HCT116 (cell line): ENCODE results near the gene GPR39. TPM values are rescaled to one million over a fixed set of nuclear protein-coding genes. Genes with fewer than 3 reads are reported as not detected.

Experiments used
- ATAC-seq: fragments of 200-7000 bp; cut with Tn5 transposase; 2 replicates; pipeline ENCODE4 v1.9.1; 2020; ENCODE audit warnings: mild to moderate bottlenecking, moderate library complexity
- BruUV-seq: library from RNA; stranded (reverse); fragments of 400-500 nt; replicated peaks from 2 replicates; lab custom pipeline; 2021; lab: Mats Ljungman, UMichigan
- CTCF ChIA-PET: fragments of 300-600 bp; sonication (Branson Sonifier 250); formaldehyde crosslinking; loops from one replicate; lab custom pipeline; 2021; ENCODE audit warnings: antibody characterized with exemption; lab: Charles Lee
- POLR2A ChIA-PET: fragments of 300-600, 350-600 bp; sonication (Branson Sonifier 250); formaldehyde crosslinking; loops from one replicate; lab custom pipeline; 2021; ENCODE audit warnings: antibody characterized with exemption; lab: Charles Lee
- RAD21 ChIA-PET, 2 experiments: fragments of 300-600 bp; sonication (Branson Sonifier 250); formaldehyde crosslinking; loops; one replicate each; lab custom pipeline; 2023; ENCODE audit warnings: low total read pairs in 2 of 2; ENCODE audit not compliant: uncharacterized antibody in 2 of 2, unreplicated experiment in 2 of 2, low non-redundant PET in 1 of 2; lab: Charles Lee
- DNase-seq: peaks from one replicate; pipeline ENCODE4 v3.0.0-alpha.2; 2010; ENCODE audit warnings: low read depth, low spot score
- H2AFZ ChIP-seq: fragments of 200-600 bp; shearing (Covaris generic), sonication (generic); 2 replicates; pipeline ENCODE4 v1.6.1; 2017; ENCODE audit warnings: low read depth, mixed run types, mixed read lengths, antibody characterized with exemption, low read length; ENCODE audit not compliant: poor library complexity, severe bottlenecking
- H3K27ac ChIP-seq: 2 replicates; pipeline ENCODE4 v1.5.1; 2012; ENCODE audit warnings: low read depth, low read length
- H3K27me3 ChIP-seq: fragments of 200-600 bp; sonication (generic); 2 replicates; pipeline ENCODE4 v1.6.1; 2016; ENCODE audit warnings: mixed run types, low read length, mixed read lengths; ENCODE audit not compliant: insufficient read depth
- H3K36me3 ChIP-seq, 2 experiments: fragments of 200-500 bp in 1 of 2; fragments of 200-600 bp in 1 of 2; sonication (Bioruptor generic) in 1 of 2; sonication (generic) in 1 of 2; 2 replicates each; pipeline versions ENCODE4 v1.5.1 to v1.6.1; 2014 to 2016; ENCODE audit warnings: low read length in 2 of 2, inconsistent platforms in 1 of 2, mixed read lengths in 1 of 2, mixed run types in 1 of 2; ENCODE audit not compliant: insufficient read depth in 2 of 2, control insufficient read depth in 1 of 2
- H3K4me1 ChIP-seq, 2 experiments: fragments of 200-600 bp in 1 of 2; sonication (generic) in 1 of 2; 2 replicates each; pipeline versions ENCODE4 v1.5.1 to v1.6.1; 2012 to 2017; ENCODE audit warnings: low read length in 2 of 2, inconsistent platforms in 1 of 2, mild to moderate bottlenecking in 1 of 2, mixed read lengths in 1 of 2, mixed run types in 1 of 2, moderate library complexity in 1 of 2; ENCODE audit not compliant: insufficient read depth in 2 of 2, control insufficient read depth in 1 of 2
- H3K4me2 ChIP-seq: fragments of 200-600 bp; sonication (generic); 2 replicates; pipeline ENCODE4 v1.6.1; 2017; ENCODE audit warnings: mixed run types, low read length, mixed read lengths
- H3K4me3 ChIP-seq, 2 experiments: fragments of 200-600 bp in 1 of 2; sonication (generic) in 1 of 2; replicated peaks in 1 of 2; 2 replicates each; pipeline ENCODE4 v1.5.1; 2011 to 2016; ENCODE audit warnings: low read length in 2 of 2, control low read depth in 1 of 2, low read depth in 1 of 2, mild to moderate bottlenecking in 1 of 2, mixed read lengths in 1 of 2, mixed run types in 1 of 2
- H3K79me2 ChIP-seq: fragments of 200-600 bp; sonication (generic); 2 replicates; pipeline ENCODE4 v1.6.1; 2017; ENCODE audit warnings: mild to moderate bottlenecking, mixed run types, low read length, moderate library complexity, mixed read lengths; ENCODE audit not compliant: insufficient read depth
- H3K9ac ChIP-seq: fragments of 200-600 bp; sonication (generic); 2 replicates; pipeline ENCODE4 v1.6.1; 2016; ENCODE audit warnings: low read length, mixed read lengths
- H3K9me2 ChIP-seq: fragments of 200-600 bp; sonication (generic), shearing (Covaris generic); 2 replicates; pipeline ENCODE4 v1.6.1; 2017; ENCODE audit warnings: mixed run types, mild to moderate bottlenecking, moderate library complexity; ENCODE audit not compliant: insufficient read depth
- H3K9me3 ChIP-seq, 2 experiments: fragments of 200-500 bp in 1 of 2; fragments of 200-600 bp in 1 of 2; sonication (Bioruptor generic) in 1 of 2; sonication (generic) in 1 of 2; 2 replicates each; pipeline ENCODE4 v1.6.1; 2014 to 2017; ENCODE audit warnings: low read length in 2 of 2, mixed read lengths in 2 of 2, inconsistent platforms in 1 of 2, low read depth in 1 of 2, mild to moderate bottlenecking in 1 of 2, mixed run types in 1 of 2, moderate library complexity in 1 of 2; ENCODE audit not compliant: control insufficient read depth in 1 of 2, insufficient read depth in 1 of 2
- H4K20me1 ChIP-seq: fragments of 200-600 bp; sonication (generic), shearing (Covaris generic); 2 replicates; pipeline ENCODE4 v1.6.1; 2017; ENCODE audit warnings: mixed run types, mild to moderate bottlenecking, moderate library complexity; ENCODE audit not compliant: insufficient read depth
- CEBPB ChIP-seq: IDR thresholded peaks from 2 replicates; pipeline ENCODE4 v1.6.1; 2012; ENCODE audit warnings: low read depth
- ELF1 ChIP-seq: IDR thresholded peaks from 2 replicates; pipeline ENCODE4 v1.6.1; 2012; ENCODE audit warnings: low read depth, borderline replicate concordance
- EZH2phosphoT487 ChIP-seq: fragments of 200-600 bp; IDR thresholded peaks from 2 replicates; pipeline ENCODE4 v1.6.1; 2018; ENCODE audit warnings: antibody characterized with exemption, borderline replicate concordance
- FOSL1 ChIP-seq: IDR thresholded peaks from 2 replicates; pipeline ENCODE4 v1.6.1; 2012; ENCODE audit warnings: low read depth
- intact Hi-C: fragments of 100-400 bp; cut with micrococcal nuclease; formaldehyde crosslinking; loops from 2 replicates; pipeline ENCODE4 v1.10.0; 2022
- total RNA-seq: library from RNA; stranded (reverse); gene quantifications from one replicate; pipeline ENCODE4 v1.2.1, GENCODE V29; 2021; ENCODE audit not compliant: unreplicated experiment
- TF ChIP-seq, protein P1 (sequence below): IDR thresholded peaks from 2 replicates; pipeline ENCODE4 v1.6.1; 2012; ENCODE audit warnings: low read depth
- TF ChIP-seq, protein P2 (sequence below): IDR thresholded peaks from 2 replicates; pipeline ENCODE4 v1.6.1; 2011; ENCODE audit warnings: mild to moderate bottlenecking, low read length, moderate library complexity; ENCODE audit not compliant: insufficient replicate concordance; ENCODE audit errors: extremely low read depth

GPR39 gene
- total RNA-seq, 1 experiment from 2014 or later: 5.1 TPM

DNA sequence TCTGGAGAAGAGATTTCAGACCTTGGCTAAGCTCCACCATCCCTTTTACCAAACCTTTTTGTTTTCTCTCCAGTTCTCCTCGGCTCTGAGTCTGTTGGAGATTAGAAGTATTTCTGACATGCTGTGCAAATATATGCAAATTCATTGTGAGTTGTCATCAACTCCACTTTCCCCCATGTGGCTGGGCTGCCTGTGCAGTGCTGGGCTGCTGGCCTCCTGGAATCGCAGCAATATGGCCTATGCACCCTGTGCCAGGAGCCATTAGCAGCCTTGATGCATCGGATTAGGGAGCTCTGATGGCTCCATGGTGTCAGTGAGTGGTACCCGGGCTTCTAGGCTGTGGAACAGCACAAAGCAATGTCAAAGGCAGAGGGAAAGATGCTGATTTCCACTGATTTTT, 80.0 kb downstream of the GPR39 start:
- Histone ChIP-seq H3K27ac (no peak overlapping the region), H3K4me1 (no peaks in the 10 kb centered on the region), H3K9me2 (no peaks in the 10 kb centered on the region), H3K9ac (no peak overlapping the region), H3K27me3 (no peaks in the 10 kb centered on the region), H3K4me2 (no peak overlapping the region), H3K4me3 (no peak overlapping the region), H3K79me2 (no peaks in the 10 kb centered on the region), H3K9me3 (no peaks in the 10 kb centered on the region)
- intact Hi-C loops: no loop called here
- no TSS peak for BruUV-seq
- ChIA-PET POLR2A (no interaction called here), RAD21 (no interaction called here)
- no peak for ATAC-seq
- TF ChIP-seq, protein P1, sequence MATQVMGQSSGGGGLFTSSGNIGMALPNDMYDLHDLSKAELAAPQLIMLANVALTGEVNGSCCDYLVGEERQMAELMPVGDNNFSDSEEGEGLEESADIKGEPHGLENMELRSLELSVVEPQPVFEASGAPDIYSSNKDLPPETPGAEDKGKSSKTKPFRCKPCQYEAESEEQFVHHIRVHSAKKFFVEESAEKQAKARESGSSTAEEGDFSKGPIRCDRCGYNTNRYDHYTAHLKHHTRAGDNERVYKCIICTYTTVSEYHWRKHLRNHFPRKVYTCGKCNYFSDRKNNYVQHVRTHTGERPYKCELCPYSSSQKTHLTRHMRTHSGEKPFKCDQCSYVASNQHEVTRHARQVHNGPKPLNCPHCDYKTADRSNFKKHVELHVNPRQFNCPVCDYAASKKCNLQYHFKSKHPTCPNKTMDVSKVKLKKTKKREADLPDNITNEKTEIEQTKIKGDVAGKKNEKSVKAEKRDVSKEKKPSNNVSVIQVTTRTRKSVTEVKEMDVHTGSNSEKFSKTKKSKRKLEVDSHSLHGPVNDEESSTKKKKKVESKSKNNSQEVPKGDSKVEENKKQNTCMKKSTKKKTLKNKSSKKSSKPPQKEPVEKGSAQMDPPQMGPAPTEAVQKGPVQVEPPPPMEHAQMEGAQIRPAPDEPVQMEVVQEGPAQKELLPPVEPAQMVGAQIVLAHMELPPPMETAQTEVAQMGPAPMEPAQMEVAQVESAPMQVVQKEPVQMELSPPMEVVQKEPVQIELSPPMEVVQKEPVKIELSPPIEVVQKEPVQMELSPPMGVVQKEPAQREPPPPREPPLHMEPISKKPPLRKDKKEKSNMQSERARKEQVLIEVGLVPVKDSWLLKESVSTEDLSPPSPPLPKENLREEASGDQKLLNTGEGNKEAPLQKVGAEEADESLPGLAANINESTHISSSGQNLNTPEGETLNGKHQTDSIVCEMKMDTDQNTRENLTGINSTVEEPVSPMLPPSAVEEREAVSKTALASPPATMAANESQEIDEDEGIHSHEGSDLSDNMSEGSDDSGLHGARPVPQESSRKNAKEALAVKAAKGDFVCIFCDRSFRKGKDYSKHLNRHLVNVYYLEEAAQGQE: no peak
- TF ChIP-seq FOSL1 (no peak), EZH2phosphoT487 (no peak), ELF1 (no peak), CEBPB (no peak)
- TF ChIP-seq, protein P2, sequence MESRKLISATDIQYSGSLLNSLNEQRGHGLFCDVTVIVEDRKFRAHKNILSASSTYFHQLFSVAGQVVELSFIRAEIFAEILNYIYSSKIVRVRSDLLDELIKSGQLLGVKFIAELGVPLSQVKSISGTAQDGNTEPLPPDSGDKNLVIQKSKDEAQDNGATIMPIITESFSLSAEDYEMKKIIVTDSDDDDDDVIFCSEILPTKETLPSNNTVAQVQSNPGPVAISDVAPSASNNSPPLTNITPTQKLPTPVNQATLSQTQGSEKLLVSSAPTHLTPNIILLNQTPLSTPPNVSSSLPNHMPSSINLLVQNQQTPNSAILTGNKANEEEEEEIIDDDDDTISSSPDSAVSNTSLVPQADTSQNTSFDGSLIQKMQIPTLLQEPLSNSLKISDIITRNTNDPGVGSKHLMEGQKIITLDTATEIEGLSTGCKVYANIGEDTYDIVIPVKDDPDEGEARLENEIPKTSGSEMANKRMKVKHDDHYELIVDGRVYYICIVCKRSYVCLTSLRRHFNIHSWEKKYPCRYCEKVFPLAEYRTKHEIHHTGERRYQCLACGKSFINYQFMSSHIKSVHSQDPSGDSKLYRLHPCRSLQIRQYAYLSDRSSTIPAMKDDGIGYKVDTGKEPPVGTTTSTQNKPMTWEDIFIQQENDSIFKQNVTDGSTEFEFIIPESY: no peak
- TF ChIP-seq, all 23 proteins: peak for 0
- no peaks in the 10 kb centered on the region for H4K20me1 ChIP-seq
- DNase-seq: no peak
- H3K36me3 ChIP-seq: no peaks in the 10 kb centered on the region
- no peak overlapping the region for H2AFZ ChIP-seq
- CTCF ChIA-PET: no interaction called here
